Measurements from ENCODE around the gene MYZAP. TPM values are rescaled to one million over a fixed set of nuclear protein-coding genes. Genes with fewer than 3 reads are reported as not detected.

The MYZAP gene
- total RNA-seq, 1 donor from 2014 or later = not detected

GRCh38 chr15:57597431-57597830 is 5.7 kb downstream of the MYZAP start:
- H3K4me1 ChIP-seq = no peaks in the 10 kb centered on the region
- Mint-ChIP-seq H3K4me1 (no peaks in the 10 kb centered on the region), H3K4me3 (no peak overlapping the region), H3K36me3 (no peaks in the 10 kb centered on the region), H3K27me3 (ENCODE audit: insufficient read depth, low read depth) (peaks cover 8% of the 10 kb centered on the region), H3K9me3 (no peaks in the 10 kb centered on the region), H3K27ac (no peak overlapping the region)
- no peak overlapping the region for H3K4me3 ChIP-seq
- no peak overlapping the region for H3K9ac ChIP-seq
- H4K20me1 ChIP-seq (ENCODE audit: low read depth) = no peaks in the 10 kb centered on the region
- no peaks in the 10 kb centered on the region for H3F3A ChIP-seq (ENCODE audit: low read depth)
- no peaks in the 10 kb centered on the region for H3K79me2 ChIP-seq (ENCODE audit: low read depth)
- H3K4me2 ChIP-seq = no peak overlapping the region
- H2AFZ ChIP-seq (replicated peaks) = no peak overlapping the region
- no peak for DNase-seq (ENCODE audit: low spot score)
- TF ChIP-seq CTCF (IDR thresholded peaks at IDR 0.05) = no peak
- no peak for TF ChIP-seq EZH2phosphoT487 (IDR thresholded peaks at IDR 0.05)
- no peak for TF ChIP-seq EZH2 (IDR thresholded peaks at IDR 0.05)
- H3K36me3 ChIP-seq = no peaks in the 10 kb centered on the region
- peaks cover 20% of the 10 kb centered on the region for H3K27me3 ChIP-seq
- no peaks in the 10 kb centered on the region for H3K9me3 ChIP-seq (ENCODE audit: low read depth)
- no peak overlapping the region for H3K27ac ChIP-seq

GRCh38 chr15:57598346-57598745 is 6.6 kb downstream of the MYZAP start:
- H3K9ac ChIP-seq = no peak overlapping the region
- H3K4me1 Mint-ChIP-seq = no peaks in the 10 kb centered on the region
- H3K27me3 ChIP-seq = peaks cover 10% of the 10 kb centered on the region
- H3K4me3 ChIP-seq = no peak overlapping the region
- H4K20me1 ChIP-seq (ENCODE audit: low read depth) = no peaks in the 10 kb centered on the region
- DNase-seq (ENCODE audit: low spot score) = no peak
- H3K9me3 ChIP-seq (ENCODE audit: low read depth) = no peaks in the 10 kb centered on the region
- no peak overlapping the region for H3K27ac ChIP-seq
- no peaks in the 10 kb centered on the region for H3K36me3 ChIP-seq
- no peak overlapping the region for H2AFZ ChIP-seq (replicated peaks)
- no peak for TF ChIP-seq CTCF (IDR thresholded peaks at IDR 0.05)
- H3K36me3 Mint-ChIP-seq = no peaks in the 10 kb centered on the region
- H3F3A ChIP-seq (ENCODE audit: low read depth) = no peaks in the 10 kb centered on the region
- H3K27ac Mint-ChIP-seq = no peak overlapping the region
- H3K27me3 Mint-ChIP-seq (ENCODE audit: insufficient read depth, low read depth) = peaks cover 2% of the 10 kb centered on the region
- H3K4me3 Mint-ChIP-seq = no peak overlapping the region
- H3K4me1 ChIP-seq = no peaks in the 10 kb centered on the region
- H3K79me2 ChIP-seq (ENCODE audit: low read depth) = no peaks in the 10 kb centered on the region
- H3K4me2 ChIP-seq = no peak overlapping the region
- H3K9me3 Mint-ChIP-seq = no peaks in the 10 kb centered on the region

- peaks cover under 1% of the 10 kb centered on the region for H3K27me3 ChIP-seq
- no peak overlapping the region for H3K27ac Mint-ChIP-seq
- no peak overlapping the region for H3K4me3 Mint-ChIP-seq
- TF ChIP-seq CTCF (IDR thresholded peaks at IDR 0.05) = no peak
- TF ChIP-seq EZH2phosphoT487 (IDR thresholded peaks at IDR 0.05) = no peak
- H3K4me1 ChIP-seq = no peaks in the 10 kb centered on the region
- no peaks in the 10 kb centered on the region for H3K36me3 Mint-ChIP-seq
- H3K79me2 ChIP-seq (ENCODE audit: low read depth) = no peaks in the 10 kb centered on the region
- no peaks in the 10 kb centered on the region for H3K36me3 ChIP-seq
- H3K27me3 Mint-ChIP-seq (ENCODE audit: insufficient read depth, low read depth) = peaks cover 2% of the 10 kb centered on the region
- no peak overlapping the region for H3K4me3 ChIP-seq
- H3K9ac ChIP-seq = no peak overlapping the region
- no peaks in the 10 kb centered on the region for H3K4me1 Mint-ChIP-seq
- no peaks in the 10 kb centered on the region for H4K20me1 ChIP-seq (ENCODE audit: low read depth)
- H3K9me3 Mint-ChIP-seq = no peaks in the 10 kb centered on the region
- H3F3A ChIP-seq (ENCODE audit: low read depth) = no peaks in the 10 kb centered on the region
- DNase-seq (ENCODE audit: low spot score) = no peak
- no peak overlapping the region for H3K27ac ChIP-seq
- no peak overlapping the region for H2AFZ ChIP-seq (replicated peaks)
- no peak overlapping the region for H3K4me2 ChIP-seq
- H3K9me3 ChIP-seq (ENCODE audit: low read depth) = no peaks in the 10 kb centered on the region
Measured at GRCh38 chr15:57599296-57599810, 7.6 kb downstream of the MYZAP start.

Data from neural progenitor cell (in vitro differentiated cells).